Measurements from ENCODE around the gene TCIRG1. TPM values are rescaled to one million over a fixed set of nuclear protein-coding genes. Genes with fewer than 3 reads are reported as not detected.

Gene TCIRG1
- total RNA-seq, 2 experiments from 2014 or later = 137 to 141 TPM

GRCh38 chr11:68056317-68057285, 17.8 kb downstream of the TCIRG1 start:
- H3K4me1 Mint-ChIP-seq (ENCODE audit: low read depth) = no peaks in the 10 kb centered on the region
- H3K9me3 Mint-ChIP-seq = no peaks in the 10 kb centered on the region
- CTCF ChIA-PET = interaction anchor here (0.6 to 0.8 kb wide), 2 partner anchors 9 to 29 kb away, joined by 3 read pairs; no protein-coding TSS in a partner anchor
- peaks cover 3% of the 10 kb centered on the region for H3K36me3 Mint-ChIP-seq (ENCODE audit: low read depth)
- no peak overlapping the region for H3K27ac Mint-ChIP-seq
- no peaks in the 10 kb centered on the region for H3K27me3 Mint-ChIP-seq (ENCODE audit: low read depth)
- no peak overlapping the region for H3K4me3 Mint-ChIP-seq
- DNase-seq = no peak
- intact Hi-C loops (cut with micrococcal nuclease) = no loop called here

- intact Hi-C loops (cut with micrococcal nuclease) = no loop called here
- Mint-ChIP-seq H3K36me3 (ENCODE audit: low read depth) (peaks cover 6% of the 10 kb centered on the region), H3K9me3 (no peaks in the 10 kb centered on the region), H3K4me1 (ENCODE audit: low read depth) (no peaks in the 10 kb centered on the region), H3K27me3 (ENCODE audit: low read depth) (no peaks in the 10 kb centered on the region), H3K27ac (no peak overlapping the region), H3K4me3 (no peak overlapping the region)
- CTCF ChIA-PET = no interaction called here
- DNase-seq = no peak
Measured at GRCh38 chr11:68057807-68058206, 19.0 kb downstream of the TCIRG1 start.

GRCh38 chr11:68061508-68061907, 22.7 kb downstream of the TCIRG1 start:
- CTCF ChIA-PET = interaction anchor here (0.6 to 1.1 kb wide), 2 partner anchors 17 to 147 kb away, joined by 3 to 4 read pairs; no protein-coding TSS in a partner anchor
- Mint-ChIP-seq H3K9me3 (no peaks in the 10 kb centered on the region), H3K4me3 (no peak overlapping the region), H3K4me1 (ENCODE audit: low read depth) (no peaks in the 10 kb centered on the region), H3K27me3 (ENCODE audit: low read depth) (no peaks in the 10 kb centered on the region), H3K27ac (no peak overlapping the region), H3K36me3 (ENCODE audit: low read depth) (peaks cover 12% of the 10 kb centered on the region)
- intact Hi-C loops (cut with micrococcal nuclease) = no loop called here
- no peak for DNase-seq

- DNase-seq = no peak
- H3K36me3 Mint-ChIP-seq (ENCODE audit: low read depth) = peaks cover 19% of the 10 kb centered on the region
- no peak overlapping the region for H3K27ac Mint-ChIP-seq
- H3K4me1 Mint-ChIP-seq (ENCODE audit: low read depth) = no peaks in the 10 kb centered on the region
- CTCF ChIA-PET = no interaction called here
- H3K27me3 Mint-ChIP-seq (ENCODE audit: low read depth) = no peaks in the 10 kb centered on the region
- intact Hi-C loops (cut with micrococcal nuclease) = no loop called here
- no peak overlapping the region for H3K4me3 Mint-ChIP-seq
- no peaks in the 10 kb centered on the region for H3K9me3 Mint-ChIP-seq
Measured at GRCh38 chr11:68064926-68065325, 26.1 kb downstream of the TCIRG1 start.

GRCh38 chr11:68065841-68066240, 27.0 kb downstream of the TCIRG1 start:
- Mint-ChIP-seq H3K4me1 (ENCODE audit: low read depth) (no peaks in the 10 kb centered on the region), H3K36me3 (ENCODE audit: low read depth) (peaks cover 20% of the 10 kb centered on the region), H3K27ac (no peak overlapping the region), H3K27me3 (ENCODE audit: low read depth) (no peaks in the 10 kb centered on the region), H3K4me3 (no peak overlapping the region), H3K9me3 (no peaks in the 10 kb centered on the region)
- intact Hi-C loops (cut with micrococcal nuclease) = no loop called here
- DNase-seq = no peak
- CTCF ChIA-PET = interaction anchor here (1.0 kb wide), 1 partner anchor 9 kb away, joined by 3 read pairs; no protein-coding TSS in a partner anchor

- DNase-seq = no peak
- no peak overlapping the region for H3K27ac Mint-ChIP-seq
- CTCF ChIA-PET = no interaction called here
- no peak overlapping the region for H3K4me3 Mint-ChIP-seq
- no peaks in the 10 kb centered on the region for H3K9me3 Mint-ChIP-seq
- no peaks in the 10 kb centered on the region for H3K27me3 Mint-ChIP-seq (ENCODE audit: low read depth)
- intact Hi-C loops (cut with micrococcal nuclease) = no loop called here
- H3K4me1 Mint-ChIP-seq (ENCODE audit: low read depth) = no peaks in the 10 kb centered on the region
- peaks cover 19% of the 10 kb centered on the region for H3K36me3 Mint-ChIP-seq (ENCODE audit: low read depth)
Measured at GRCh38 chr11:68066742-68067141, 27.9 kb downstream of the TCIRG1 start.

- CTCF ChIA-PET = no interaction called here
- peaks cover 16% of the 10 kb centered on the region for H3K36me3 Mint-ChIP-seq (ENCODE audit: low read depth)
- intact Hi-C loops (cut with micrococcal nuclease) = no loop called here
- H3K4me3 Mint-ChIP-seq = no peak overlapping the region
- no peak for DNase-seq
- no peaks in the 10 kb centered on the region for H3K4me1 Mint-ChIP-seq (ENCODE audit: low read depth)
- no peaks in the 10 kb centered on the region for H3K27me3 Mint-ChIP-seq (ENCODE audit: low read depth)
- no peak overlapping the region for H3K27ac Mint-ChIP-seq
- H3K9me3 Mint-ChIP-seq = no peaks in the 10 kb centered on the region
Measured at GRCh38 chr11:68067991-68068390, 29.2 kb downstream of the TCIRG1 start.

GRCh38 chr11:68071281-68072048, 32.6 kb downstream of the TCIRG1 start:
- H3K36me3 Mint-ChIP-seq (ENCODE audit: low read depth) = peaks cover 10% of the 10 kb centered on the region
- no peak overlapping the region for H3K27ac Mint-ChIP-seq
- H3K27me3 Mint-ChIP-seq (ENCODE audit: low read depth) = no peaks in the 10 kb centered on the region
- DNase-seq = no peak
- intact Hi-C loops (cut with micrococcal nuclease) = no loop called here
- H3K4me3 Mint-ChIP-seq = no peak overlapping the region
- no peaks in the 10 kb centered on the region for H3K9me3 Mint-ChIP-seq
- no peaks in the 10 kb centered on the region for H3K4me1 Mint-ChIP-seq (ENCODE audit: low read depth)
- CTCF ChIA-PET = interaction anchor here (0.6 kb wide), 1 partner anchor 138 kb away, joined by 4 read pairs; no protein-coding TSS in a partner anchor

- CTCF ChIA-PET = no interaction called here
- intact Hi-C loops (cut with micrococcal nuclease) = no loop called here
- Mint-ChIP-seq H3K4me3 (no peak overlapping the region), H3K36me3 (ENCODE audit: low read depth) (peaks cover 5% of the 10 kb centered on the region), H3K9me3 (no peaks in the 10 kb centered on the region), H3K27ac (no peak overlapping the region), H3K27me3 (ENCODE audit: low read depth) (no peaks in the 10 kb centered on the region), H3K4me1 (ENCODE audit: low read depth) (no peaks in the 10 kb centered on the region)
- no peak for DNase-seq
Measured at GRCh38 chr11:68074584-68075352, 35.9 kb downstream of the TCIRG1 start.

- Mint-ChIP-seq H3K27ac (no peak overlapping the region), H3K36me3 (ENCODE audit: low read depth) (no peaks in the 10 kb centered on the region), H3K9me3 (no peaks in the 10 kb centered on the region), H3K4me1 (ENCODE audit: low read depth) (no peaks in the 10 kb centered on the region), H3K27me3 (ENCODE audit: low read depth) (no peaks in the 10 kb centered on the region), H3K4me3 (no peak overlapping the region)
- CTCF ChIA-PET = interaction anchor here (0.6 to 1.3 kb wide), 2 partner anchors 130 to 131 kb away, joined by 3 to 5 read pairs; no protein-coding TSS in a partner anchor
- intact Hi-C loops (cut with micrococcal nuclease) = no loop called here
- no peak for DNase-seq
Measured at GRCh38 chr11:68076371-68077042, 37.7 kb downstream of the TCIRG1 start.

- Mint-ChIP-seq H3K36me3 (ENCODE audit: low read depth) (no peaks in the 10 kb centered on the region), H3K4me3 (no peak overlapping the region), H3K4me1 (ENCODE audit: low read depth) (no peaks in the 10 kb centered on the region), H3K27ac (no peak overlapping the region), H3K9me3 (no peaks in the 10 kb centered on the region), H3K27me3 (ENCODE audit: low read depth) (no peaks in the 10 kb centered on the region)
- intact Hi-C loops (cut with micrococcal nuclease) = no loop called here
- CTCF ChIA-PET = interaction anchor here (0.6 to 1.3 kb wide), 5 partner anchors 17 to 131 kb away, joined by 3 to 4 read pairs (median 3); no protein-coding TSS in a partner anchor
- no peak for DNase-seq
Measured at GRCh38 chr11:68077617-68078582, 39.1 kb downstream of the TCIRG1 start.

All from activated naive CD4-positive, alpha-beta T cell treated with anti-CD3 and anti-CD28 coated beads for 36 hours (primary cell).